ENCODE results near the gene ZNF699. TPM values are rescaled to one million over a fixed set of nuclear protein-coding genes. Genes with fewer than 3 reads are reported as not detected.

ZNF699 gene
- total and polyA plus RNA-seq, 2 of the 13 experiments (the other 11 are each of a cell fraction or from before 2014, with no cell fraction given), result 0.33 to 2.2 TPM

DNA sequence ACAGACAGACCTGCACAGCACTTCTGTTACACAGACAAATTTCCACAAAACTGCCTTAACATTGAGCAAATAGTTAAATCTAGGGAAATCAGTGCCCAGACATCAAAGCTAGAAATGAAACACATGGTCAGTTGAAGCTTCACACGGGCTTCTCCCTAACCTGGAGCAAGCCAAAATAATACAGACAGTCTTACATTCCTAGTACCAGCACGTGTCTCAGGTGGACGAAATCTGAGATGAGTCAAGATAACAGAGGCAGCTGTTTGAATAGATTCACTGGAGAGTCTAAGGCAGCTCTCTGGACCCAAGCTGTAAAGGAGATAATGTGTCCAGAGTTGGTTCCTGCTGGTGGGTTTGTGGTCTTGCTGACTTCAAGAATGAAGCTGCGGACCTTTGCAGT, 4.1 kb upstream of the ZNF699 start:
- CTCF ChIA-PET (ENCODE audit: low intra/inter-chr PET ratio, low total read pairs), result no interaction called here
- intact Hi-C loops (cut with micrococcal nuclease; ENCODE audit: unreplicated experiment), result loop anchor here (5.0 to 10.0 kb wide), 2 partner anchors 274 to 481 kb away; no protein-coding TSS in a partner anchor
- POLR2A ChIA-PET, result no interaction called here

DNA sequence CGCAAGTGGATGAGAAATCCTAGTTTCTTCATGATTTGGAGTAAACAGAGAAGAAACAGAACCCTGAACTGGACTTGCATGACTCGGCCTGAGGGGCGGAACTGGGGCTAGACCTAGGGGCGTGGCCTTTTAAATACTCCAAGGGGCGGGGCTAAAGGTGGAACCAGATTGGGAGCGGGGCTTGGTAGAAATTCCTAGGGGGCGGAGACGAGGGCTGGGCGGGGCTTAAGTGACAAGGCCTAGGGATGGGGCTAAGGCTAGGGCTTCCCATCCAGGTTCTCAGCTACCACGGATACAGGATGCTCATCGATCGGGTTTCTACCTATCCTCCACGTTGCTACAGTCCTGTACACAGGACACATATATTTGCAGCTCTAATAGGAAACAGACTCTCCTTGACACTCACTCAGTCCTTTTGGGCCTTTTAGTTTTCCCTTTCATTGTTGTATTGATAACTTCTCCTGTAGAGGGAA, 372 bp upstream of the ZNF699 start:
- WGBS (ENCODE audit: low lambda C conversion rate), result 29% methylated on average over 11 of the region's 13 CpGs
- H3K9me3 ChIP-seq (ENCODE audit: low read length), result 0 out of 2 replicates have a peak, but pooled peaks cover 5% of the 10 kb centered on the region
- TF ChIP-seq, protein P1, sequence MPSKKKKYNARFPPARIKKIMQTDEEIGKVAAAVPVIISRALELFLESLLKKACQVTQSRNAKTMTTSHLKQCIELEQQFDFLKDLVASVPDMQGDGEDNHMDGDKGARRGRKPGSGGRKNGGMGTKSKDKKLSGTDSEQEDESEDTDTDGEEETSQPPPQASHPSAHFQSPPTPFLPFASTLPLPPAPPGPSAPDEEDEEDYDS (CRISPR knock-in tag; IDR thresholded peaks at IDR 0.05), result 0 out of 2 replicates have a peak, but pooled peaks have one; percentile 24
- 0 out of 2 replicates have a peak, but pooled peaks have one; percentile 23 for TF ChIP-seq ZNF430 (CRISPR knock-in tag; IDR thresholded peaks at IDR 0.05)
- TF ChIP-seq THYN1 (CRISPR knock-in tag; IDR thresholded peaks at IDR 0.05; ENCODE audit: borderline replicate concordance, low read depth), result no peak
- no peak for TF ChIP-seq ZNF768 (CRISPR knock-in tag; IDR thresholded peaks at IDR 0.05)
- TF ChIP-seq SIN3A (IDR thresholded peaks at IDR 0.05; ENCODE audit: borderline replicate concordance, low read depth, low read length), result 0 out of 2 replicates have a peak, but pooled peaks have one; percentile 4
- ChIA-PET POLR2A (interaction anchor here (0.6 kb wide), 1 partner anchor 273 kb away, joined by 5 read pairs; no protein-coding TSS in a partner anchor), CTCF (ENCODE audit: low intra/inter-chr PET ratio, low total read pairs) (no interaction called here)
- H2AFZ ChIP-seq (ENCODE audit: low read length), result peak overlapping the region; percentile 62
- peaks cover 2% of the 10 kb centered on the region for H3K79me2 ChIP-seq (ENCODE audit: insufficient read depth, low read length)
- no TSS peak for BruUV-seq (replicated peaks)
- H3K4me1 ChIP-seq (ENCODE audit: insufficient read depth, low read length), result peaks cover 6% of the 10 kb centered on the region; the same call in 1 of the 2 replicates
- H3K36me3 ChIP-seq (replicated peaks in 1 of 2; ENCODE audit: control insufficient read depth in 1 of 2, insufficient read depth in 2 of 2, low read length in 2 of 2), result no peaks in the 10 kb centered on the region
- H3K9ac ChIP-seq (ENCODE audit: insufficient read depth, low read depth, low read length), result peak overlapping the region; percentile 67
- intact Hi-C loops (cut with micrococcal nuclease; ENCODE audit: unreplicated experiment) (loop anchor here (2.0 to 10.0 kb wide), 3 partner anchors 173 to 485 kb away; no protein-coding TSS in a partner anchor), in situ Hi-C loops (cut with HindIII; ENCODE audit: extremely low pct_ligation_motif_present, low pct_unique_long_range_greater_than_20kb) (loop anchor here (5.0 kb wide), 1 partner anchor 487 kb away; no protein-coding TSS in a partner anchor)
- H3K27ac ChIP-seq (ENCODE audit: extremely low read length, insufficient read depth, low read length), result peak overlapping the region; percentile 68
- H3K4me2 ChIP-seq (ENCODE audit: low read depth, low read length), result peak overlapping the region; percentile 51
- peak overlapping the region; percentile 71 to 77 (median 74) for H3K4me3 ChIP-seq (replicated peaks in 1 of 3; ENCODE audit: insufficient read depth in 1 of 3, low read depth in 2 of 3, low read length in 3 of 3)
- H3K27me3 ChIP-seq (ENCODE audit: control insufficient read depth in 1 of 2, insufficient read depth in 2 of 2, low read length in 2 of 2), result no peaks in the 10 kb centered on the region
- no peaks in the 10 kb centered on the region for H4K20me1 ChIP-seq (ENCODE audit: insufficient read depth, low read length)
- DNase-seq (ENCODE audit: low spot score), result no peak
- ATAC-seq, result peak; percentile 83
- FAIRE-seq, result no peak

More for the DNA sequence above, 4.1 kb upstream of the ZNF699 start:
- H3K27me3 ChIP-seq (ENCODE audit: control insufficient read depth in 1 of 2, insufficient read depth in 2 of 2, low read length in 2 of 2), result no peaks in the 10 kb centered on the region
- no peak overlapping the region for H3K9ac ChIP-seq (ENCODE audit: insufficient read depth, low read depth, low read length)
- no peak for DNase-seq (ENCODE audit: low spot score)
- H3K4me1 ChIP-seq (ENCODE audit: insufficient read depth, low read length), result peaks cover 6% of the 10 kb centered on the region; the same call in 1 of the 2 replicates
- H3K79me2 ChIP-seq (ENCODE audit: insufficient read depth, low read length), result peaks cover under 1% of the 10 kb centered on the region
- FAIRE-seq, result no peak
- no peak for ATAC-seq
- H3K27ac ChIP-seq (ENCODE audit: extremely low read length, insufficient read depth, low read length), result no peak overlapping the region
- in situ Hi-C loops (cut with HindIII; ENCODE audit: extremely low pct_ligation_motif_present, low pct_unique_long_range_greater_than_20kb), result loop anchor here (5.0 kb wide), 1 partner anchor 484 kb away; no protein-coding TSS in a partner anchor
- H2AFZ ChIP-seq (ENCODE audit: low read length), result no peak overlapping the region
- H4K20me1 ChIP-seq (ENCODE audit: insufficient read depth, low read length), result no peaks in the 10 kb centered on the region
- no peak overlapping the region for H3K4me2 ChIP-seq (ENCODE audit: low read depth, low read length)
- H3K9me3 ChIP-seq (ENCODE audit: low read length), result 0 out of 2 replicates have a peak, but pooled peaks cover 15% of the 10 kb centered on the region
- no peak for TF ChIP-seq POLR2AphosphoS2 (IDR thresholded peaks at IDR 0.05; ENCODE audit: low read depth, low read length)
- no peak for TF ChIP-seq DR1 (CRISPR knock-in tag; IDR thresholded peaks at IDR 0.05)
- TF ChIP-seq NRL (CRISPR knock-in tag; IDR thresholded peaks at IDR 0.05; ENCODE audit: borderline replicate concordance), result no peak
- no peak for TF ChIP-seq XRCC5 (optimal IDR thresholded peaks at IDR 0.05; ENCODE audit: low read length)
- TF ChIP-seq IKZF4 (CRISPR knock-in tag; IDR thresholded peaks at IDR 0.05; ENCODE audit: borderline replicate concordance, low read depth, not compliant biosample characterization), result no peak
- TF ChIP-seq HOXD1 (CRISPR knock-in tag; IDR thresholded peaks at IDR 0.05), result no peak
- TF ChIP-seq GTF2F1 (IDR thresholded peaks at IDR 0.05; ENCODE audit: low read length), result no peak
- no TSS peak for BruUV-seq (replicated peaks)
- H3K4me3 ChIP-seq (replicated peaks in 1 of 3; ENCODE audit: insufficient read depth in 1 of 3, low read depth in 2 of 3, low read length in 3 of 3), result no peak overlapping the region
- WGBS (ENCODE audit: low lambda C conversion rate), result 21% methylated on average over 4 of the region's 4 CpGs
- no peaks in the 10 kb centered on the region for H3K36me3 ChIP-seq (replicated peaks in 1 of 2; ENCODE audit: control insufficient read depth in 1 of 2, insufficient read depth in 2 of 2, low read length in 2 of 2)
